CD4-positive, alpha-beta T cell treated with Interleukin-17A for 1 hour (primary cell): Measurements from ENCODE around the gene UGT1A7.
A peak's percentile ranks its signal among the peaks of the same experiment; 100 is the strongest.
"Not testable (repeated sequence)": the region's sequence is repeated elsewhere in the genome, so short reads cannot be mapped to it uniquely, and the experiment has no call there.

ENCODE experiments used
- DNase-seq: peaks from one replicate; pipeline ENCODE4 v3.0.0-alpha.2; 2020

UGT1A7 gene

GRCh38 chr2:233681521-233682099, at the start of gene UGT1A7:
Gene UGT1A7, plus strand, starts transcription at chr2:233681901. Its CDS starts 37 bp downstream, at chr2:233681938.
- no peak for DNase-seq

- DNase-seq = not testable (repeated sequence)
Measured at GRCh38 chr2:233636306-233636705, 45.4 kb upstream of the UGT1A7 start, which contains the start of gene UGT1A10. Gene UGT1A10, plus strand, starts transcription at chr2:233636448. Its CDS starts 75 bp downstream, at chr2:233636523.

- DNase-seq = no peak
Measured at GRCh38 chr2:233638836-233639235, 42.9 kb upstream of the UGT1A7 start.

- peak; percentile 1 for DNase-seq
Measured at GRCh38 chr2:233639860-233640259, 41.8 kb upstream of the UGT1A7 start.

GRCh38 chr2:233643128-233643527, 38.6 kb upstream of the UGT1A7 start:
- DNase-seq = no peak

- DNase-seq = not testable (repeated sequence)
Measured at GRCh38 chr2:233646033-233646432, 35.7 kb upstream of the UGT1A7 start.

- no peak for DNase-seq
Measured at GRCh38 chr2:233650981-233651380, 30.7 kb upstream of the UGT1A7 start.

- no peak for DNase-seq
Measured at GRCh38 chr2:233651430-233651829, 30.3 kb upstream of the UGT1A7 start.

GRCh38 chr2:233654501-233654900, 27.2 kb upstream of the UGT1A7 start:
- no peak for DNase-seq

GRCh38 chr2:233655043-233655442, 26.7 kb upstream of the UGT1A7 start:
- DNase-seq = no peak

- not testable (repeated sequence) for DNase-seq
Measured at GRCh38 chr2:233655943-233656342, 25.8 kb upstream of the UGT1A7 start.

- DNase-seq = no peak
Measured at GRCh38 chr2:233656443-233656842, 25.3 kb upstream of the UGT1A7 start.

- no peak for DNase-seq
Measured at GRCh38 chr2:233658610-233659009, 23.1 kb upstream of the UGT1A7 start.

GRCh38 chr2:233663911-233664310, 17.8 kb upstream of the UGT1A7 start:
- no peak for DNase-seq

- no peak for DNase-seq
Measured at GRCh38 chr2:233668605-233669260, 13.0 kb upstream of the UGT1A7 start.

- no peak for DNase-seq
Measured at GRCh38 chr2:233671290-233672161, 10.2 kb upstream of the UGT1A7 start, which contains the start of gene UGT1A9. Gene UGT1A9, plus strand, starts transcription at chr2:233671898. Its CDS starts 37 bp downstream, at chr2:233671935.

- no peak for DNase-seq
Measured at GRCh38 chr2:233672886-233673285, 8.8 kb upstream of the UGT1A7 start.

GRCh38 chr2:233673896-233674295, 7.8 kb upstream of the UGT1A7 start:
- no peak for DNase-seq

GRCh38 chr2:233674314-233674713, 7.4 kb upstream of the UGT1A7 start:
- DNase-seq = no peak

GRCh38 chr2:233674995-233675394, 6.7 kb upstream of the UGT1A7 start:
- no peak for DNase-seq

- DNase-seq = no peak
Measured at GRCh38 chr2:233676046-233676445, 5.7 kb upstream of the UGT1A7 start.

GRCh38 chr2:233679196-233679595, 2.5 kb upstream of the UGT1A7 start:
- DNase-seq = no peak

GRCh38 chr2:233680361-233681045, 1.2 kb upstream of the UGT1A7 start:
- no peak for DNase-seq
